GM19099 (cell line): Measurements from ENCODE around the gene KRTAP10-10.

Source experiments
- POLR2A ChIP-seq: IDR thresholded peaks from 3 replicates; pipeline ENCODE4 v1.6.1; 2011; ENCODE audit warnings: low read depth; ENCODE audit not compliant: insufficient read length; ENCODE audit errors: extremely low read depth

Gene KRTAP10-10

DNA sequence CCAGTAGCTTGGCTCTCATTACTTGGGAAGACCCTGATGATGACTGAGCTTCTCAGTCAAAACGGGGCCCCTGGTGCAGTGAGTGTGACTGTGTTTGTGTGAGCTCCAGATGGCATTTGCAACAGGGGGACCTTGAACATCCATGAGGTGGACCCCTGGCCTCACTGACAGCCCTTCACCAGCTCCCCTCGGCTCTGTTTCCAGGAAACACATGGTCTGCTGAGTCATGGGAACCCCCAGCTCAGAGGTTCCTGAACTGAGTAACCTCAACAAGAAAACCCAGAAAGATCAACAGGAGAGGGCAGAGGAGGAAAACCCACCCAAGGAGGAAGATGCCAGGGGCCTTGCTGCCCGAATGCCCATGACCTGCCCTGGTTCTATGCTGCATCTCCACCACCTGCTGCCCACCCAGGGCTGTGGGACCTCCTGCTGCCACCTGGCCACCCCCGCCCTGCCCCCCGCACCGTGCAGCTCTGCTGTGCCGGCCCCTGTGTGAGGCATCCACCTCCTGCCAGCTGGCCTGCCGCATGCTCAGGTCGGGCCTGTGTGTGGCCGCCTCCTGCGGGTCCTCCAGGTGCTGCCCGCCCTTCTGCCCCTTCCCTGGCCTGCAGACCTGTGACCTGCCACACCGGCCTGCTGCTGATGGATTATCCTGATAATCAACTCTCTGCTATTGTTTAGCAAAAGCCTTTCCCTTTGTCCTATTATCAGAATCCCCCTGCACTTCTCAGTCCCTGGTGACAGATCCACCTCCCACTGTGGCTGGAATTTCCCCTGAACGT lies 49.0 kb downstream of the KRTAP10-10 start:
- no peak for TF ChIP-seq POLR2A

DNA sequence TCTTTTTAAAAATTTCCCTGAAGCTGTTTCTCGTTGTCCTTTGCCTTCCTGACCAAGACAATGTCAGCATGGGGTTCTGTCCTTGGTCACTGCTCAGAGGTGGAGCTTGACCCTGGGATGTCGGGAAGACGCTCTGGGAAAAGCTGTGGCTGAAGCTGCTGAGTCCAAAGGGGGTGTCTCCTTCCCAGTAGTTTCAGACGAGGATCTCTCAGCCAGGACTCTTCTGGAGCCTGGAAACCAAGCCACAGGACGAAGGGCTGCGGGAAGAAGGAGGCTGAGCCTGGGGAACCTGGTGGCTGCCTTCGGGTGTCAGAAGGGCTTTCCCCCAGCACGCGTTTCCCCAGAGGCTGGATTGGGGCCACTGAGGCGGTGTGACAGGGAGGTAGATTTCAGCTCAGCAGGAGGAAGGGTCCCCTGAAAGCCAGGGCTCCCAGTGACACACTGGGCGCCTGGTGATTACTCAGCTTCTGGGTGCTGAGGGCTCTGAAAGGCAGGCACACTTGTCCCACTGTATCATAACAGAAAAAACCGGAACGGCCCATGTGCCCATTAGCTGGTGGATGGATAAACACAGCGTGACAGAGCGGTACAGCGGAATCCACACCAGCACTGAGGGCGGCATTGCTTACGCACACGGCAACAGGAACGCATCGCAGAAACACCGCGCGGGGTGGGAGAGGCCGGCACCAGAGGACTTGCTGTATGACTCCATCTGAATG lies 49.8 kb downstream of the KRTAP10-10 start:
- TF ChIP-seq POLR2A = no peak

DNA sequence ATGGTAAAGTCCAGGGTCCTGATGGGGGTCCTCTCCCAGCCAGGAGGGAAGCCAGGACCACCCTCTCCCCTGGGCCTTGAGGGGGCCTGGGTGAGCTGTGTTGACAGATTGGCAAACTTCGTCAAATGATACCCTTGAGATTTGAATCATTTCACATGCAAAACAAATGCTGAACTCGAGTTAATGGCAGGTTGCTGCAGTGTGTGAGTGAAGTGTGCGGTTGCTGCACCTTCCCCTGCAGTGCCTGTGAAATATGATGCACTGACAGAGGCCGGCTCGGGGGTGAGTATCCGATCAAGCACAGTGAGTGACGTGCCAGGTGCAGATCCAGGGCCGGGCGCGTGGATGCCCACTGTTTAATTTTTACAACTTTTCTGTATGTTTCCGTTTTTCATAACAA lies 50.5 kb downstream of the KRTAP10-10 start:
- no peak for TF ChIP-seq POLR2A
